Uterus (tissue), 2 donors: ENCODE results near the gene WBP2.

Experiments
- POLR2A ChIP-seq, 2 donors: fragments of 450-650 bp; IDR thresholded peaks; one replicate each; pipeline ENCODE4 v1.6.1; 2016; ENCODE audit warnings: antibody characterized with exemption in 2 of 2, mild to moderate bottlenecking in 1 of 2, moderate library complexity in 1 of 2
- TF ChIP-seq, protein P1 (sequence below), 4 experiments: fragments of 200-600 bp in 2 of 4; fragments of 450-650 bp in 2 of 4; sonication (generic) in 2 of 4; IDR thresholded peaks; one replicate each; pipeline ENCODE4 v1.5.1; 2016 to 2019; ENCODE audit warnings: antibody characterized with exemption in 4 of 4, mild to moderate bottlenecking in 2 of 4, moderate library complexity in 1 of 4

DNA sequence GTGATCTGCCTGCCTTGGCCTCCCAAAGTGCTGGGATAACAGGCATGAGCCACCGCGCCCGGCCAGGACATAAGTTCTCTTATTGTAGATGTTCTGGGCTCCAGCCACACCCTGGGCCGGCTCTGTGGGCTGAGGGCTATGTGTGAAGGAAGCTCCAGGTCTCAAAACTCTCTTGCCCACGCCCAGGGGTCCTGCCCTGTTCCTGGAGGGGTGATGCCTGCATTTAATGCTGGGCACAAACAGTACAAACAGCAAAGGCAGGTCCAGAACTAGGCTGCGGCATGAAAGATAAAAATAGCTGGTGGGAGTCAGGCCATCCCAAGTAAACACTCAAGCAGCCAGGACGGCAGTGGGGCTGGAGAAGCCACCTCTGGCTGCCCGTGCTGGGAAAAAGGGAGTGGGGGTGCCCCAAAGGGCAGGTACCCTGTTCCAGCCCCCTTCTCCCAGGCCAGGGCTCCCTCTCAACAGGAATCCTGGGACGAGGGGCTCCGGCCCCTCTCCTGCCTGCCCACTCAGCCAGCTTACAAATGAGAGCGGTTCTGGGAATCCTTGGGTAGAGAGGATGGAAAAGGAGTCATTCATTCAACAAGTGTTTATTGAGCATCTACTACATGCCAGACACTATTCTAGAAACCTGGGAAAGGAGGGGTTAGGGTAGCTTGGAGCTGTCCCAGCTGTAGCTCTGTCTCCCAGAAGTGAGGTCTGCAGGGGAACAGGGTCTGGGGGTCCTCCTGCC is 18.6 kb upstream of the WBP2 start:
- TF ChIP-seq, protein P1, sequence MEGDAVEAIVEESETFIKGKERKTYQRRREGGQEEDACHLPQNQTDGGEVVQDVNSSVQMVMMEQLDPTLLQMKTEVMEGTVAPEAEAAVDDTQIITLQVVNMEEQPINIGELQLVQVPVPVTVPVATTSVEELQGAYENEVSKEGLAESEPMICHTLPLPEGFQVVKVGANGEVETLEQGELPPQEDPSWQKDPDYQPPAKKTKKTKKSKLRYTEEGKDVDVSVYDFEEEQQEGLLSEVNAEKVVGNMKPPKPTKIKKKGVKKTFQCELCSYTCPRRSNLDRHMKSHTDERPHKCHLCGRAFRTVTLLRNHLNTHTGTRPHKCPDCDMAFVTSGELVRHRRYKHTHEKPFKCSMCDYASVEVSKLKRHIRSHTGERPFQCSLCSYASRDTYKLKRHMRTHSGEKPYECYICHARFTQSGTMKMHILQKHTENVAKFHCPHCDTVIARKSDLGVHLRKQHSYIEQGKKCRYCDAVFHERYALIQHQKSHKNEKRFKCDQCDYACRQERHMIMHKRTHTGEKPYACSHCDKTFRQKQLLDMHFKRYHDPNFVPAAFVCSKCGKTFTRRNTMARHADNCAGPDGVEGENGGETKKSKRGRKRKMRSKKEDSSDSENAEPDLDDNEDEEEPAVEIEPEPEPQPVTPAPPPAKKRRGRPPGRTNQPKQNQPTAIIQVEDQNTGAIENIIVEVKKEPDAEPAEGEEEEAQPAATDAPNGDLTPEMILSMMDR (IDR thresholded peaks at IDR 0.05): no peak
- no peak for TF ChIP-seq POLR2A (IDR thresholded peaks at IDR 0.05)
